ENCODE measurements around the gene HOXD3. TPM values are rescaled to one million over a fixed set of nuclear protein-coding genes. Genes with fewer than 3 reads are reported as not detected.
A peak's percentile ranks its signal among the peaks of the same experiment; 100 is the strongest.

The HOXD3 gene
- total RNA-seq, 6 donors from 2014 or later: 0.49 to 0.57 (median 0.49) TPM; not detected in 3

- Histone ChIP-seq H3K27me3 (peaks cover 0 to 66% (median 35%) of the 10 kb centered on the region in 4 donors), H3K4me1 (peaks cover 8 to 31% (median 18%) of the 10 kb centered on the region in 4 donors), H3K27ac (no peak overlapping the region), H3K9me3 (no peaks in the 10 kb centered on the region), H3K36me3 (no peaks in the 10 kb centered on the region), H3K4me3 (no peak overlapping the region)
- TF ChIP-seq EP300 (IDR thresholded peaks at IDR 0.05): no peak
- no peak for TF ChIP-seq CTCF (IDR thresholded peaks at IDR 0.05)
- TF ChIP-seq POLR2A (IDR thresholded peaks at IDR 0.05): no peak
- TF ChIP-seq POLR2AphosphoS5 (IDR thresholded peaks at IDR 0.05): no peak
- 9 to 14% methylated on average over 7 to 12 of the region's 12 CpGs for WGBS, 2 donors
- no peak for ATAC-seq (ENCODE audit: low FRiP score in 2 of 2)
- no peak for DNase-seq
Measured at GRCh38 chr2:176163672-176164056, 6.6 kb downstream of the HOXD3 start.

GRCh38 chr2:176164201-176164600, 7.1 kb downstream of the HOXD3 start:
- Histone ChIP-seq H3K9me3 (no peaks in the 10 kb centered on the region), H3K4me3 (no peak overlapping the region), H3K36me3 (no peaks in the 10 kb centered on the region), H3K4me1 (peaks cover 8 to 25% (median 17%) of the 10 kb centered on the region in 4 donors), H3K27ac (no peak overlapping the region), H3K27me3 (peaks cover 0 to 60% (median 32%) of the 10 kb centered on the region in 4 donors)
- DNase-seq: no peak
- 11 to 27% methylated on average over 13 of the region's 13 CpGs for WGBS, 2 donors
- ATAC-seq (ENCODE audit: low FRiP score in 2 of 2): no peak
- TF ChIP-seq EP300 (IDR thresholded peaks at IDR 0.05) (no peak), POLR2AphosphoS5 (IDR thresholded peaks at IDR 0.05) (no peak), POLR2A (IDR thresholded peaks at IDR 0.05) (no peak), CTCF (IDR thresholded peaks at IDR 0.05) (no peak)

- TF ChIP-seq CTCF (IDR thresholded peaks at IDR 0.05) (no peak), POLR2AphosphoS5 (IDR thresholded peaks at IDR 0.05) (no peak), POLR2A (IDR thresholded peaks at IDR 0.05) (no peak), EP300 (IDR thresholded peaks at IDR 0.05) (no peak)
- DNase-seq (peak in 1 of 2 donors; percentile 66), ATAC-seq (ENCODE audit: low FRiP score in 2 of 2) (no peak)
- H3K4me3 ChIP-seq: no peak overlapping the region
- WGBS, 2 donors: 15 to 20% methylated on average over 36 to 52 of the region's 52 CpGs
- H3K9me3 ChIP-seq: no peaks in the 10 kb centered on the region
- peaks cover 7 to 20% (median 11%) of the 10 kb centered on the region in 4 donors for H3K4me1 ChIP-seq
- no peak overlapping the region for H3K27ac ChIP-seq
- no peaks in the 10 kb centered on the region for H3K36me3 ChIP-seq
- peaks cover 0 to 55% (median 27%) of the 10 kb centered on the region in 4 donors for H3K27me3 ChIP-seq
Measured at GRCh38 chr2:176164611-176165369, 7.7 kb downstream of the HOXD3 start.

GRCh38 chr2:176165370-176166050, 8.4 kb downstream of the HOXD3 start:
- 18 to 27% methylated on average over 13 to 26 of the region's 26 CpGs for WGBS, 2 donors
- H3K27me3 ChIP-seq: peaks cover 0 to 48% (median 20%) of the 10 kb centered on the region in 4 donors
- H3K4me1 ChIP-seq: peaks cover 0 to 12% (median 4%) of the 10 kb centered on the region in 4 donors
- ATAC-seq (ENCODE audit: low FRiP score in 2 of 2): no peak
- no peaks in the 10 kb centered on the region for H3K36me3 ChIP-seq
- H3K4me3 ChIP-seq: no peak overlapping the region
- no peak overlapping the region for H3K27ac ChIP-seq
- no peak for TF ChIP-seq CTCF (IDR thresholded peaks at IDR 0.05)
- TF ChIP-seq EP300 (IDR thresholded peaks at IDR 0.05): no peak
- TF ChIP-seq POLR2AphosphoS5 (IDR thresholded peaks at IDR 0.05): no peak
- TF ChIP-seq POLR2A (IDR thresholded peaks at IDR 0.05): no peak
- peak in 1 of 2 donors; percentile 83 for DNase-seq
- H3K9me3 ChIP-seq: no peaks in the 10 kb centered on the region

Measured in upper lobe of left lung (tissue), 6 donors.